HCT116 (cell line): ENCODE results near the gene ALDH4A1. TPM values are rescaled to one million over a fixed set of nuclear protein-coding genes. Genes with fewer than 3 reads are reported as not detected.
"Not testable (repeated sequence)": the region's sequence is repeated elsewhere in the genome, so short reads cannot be mapped to it uniquely, and the experiment has no call there.

Experiments used
- ATAC-seq: fragments of 200-7000 bp; cut with Tn5 transposase; 2 replicates; pipeline ENCODE4 v1.9.1; 2020; ENCODE audit warnings: mild to moderate bottlenecking, moderate library complexity
- BruUV-seq: library from RNA; stranded (reverse); fragments of 400-500 nt; replicated peaks from 2 replicates; lab custom pipeline; 2021; lab: Mats Ljungman, UMichigan
- CTCF ChIA-PET: fragments of 300-600 bp; sonication (Branson Sonifier 250); formaldehyde crosslinking; loops from one replicate; lab custom pipeline; 2021; ENCODE audit warnings: antibody characterized with exemption; lab: Charles Lee
- POLR2A ChIA-PET: fragments of 300-600, 350-600 bp; sonication (Branson Sonifier 250); formaldehyde crosslinking; loops from one replicate; lab custom pipeline; 2021; ENCODE audit warnings: antibody characterized with exemption; lab: Charles Lee
- RAD21 ChIA-PET, 2 experiments: fragments of 300-600 bp; sonication (Branson Sonifier 250); formaldehyde crosslinking; loops; one replicate each; lab custom pipeline; 2023; ENCODE audit warnings: low total read pairs in 2 of 2; ENCODE audit not compliant: uncharacterized antibody in 2 of 2, unreplicated experiment in 2 of 2, low non-redundant PET in 1 of 2; lab: Charles Lee
- DNase-seq: peaks from one replicate; pipeline ENCODE4 v3.0.0-alpha.2; 2010; ENCODE audit warnings: low read depth, low spot score
- H2AFZ ChIP-seq: fragments of 200-600 bp; shearing (Covaris generic), sonication (generic); 2 replicates; pipeline ENCODE4 v1.6.1; 2017; ENCODE audit warnings: low read depth, mixed run types, mixed read lengths, antibody characterized with exemption, low read length; ENCODE audit not compliant: poor library complexity, severe bottlenecking
- H3K27ac ChIP-seq: 2 replicates; pipeline ENCODE4 v1.5.1; 2012; ENCODE audit warnings: low read depth, low read length
- H3K27me3 ChIP-seq: fragments of 200-600 bp; sonication (generic); 2 replicates; pipeline ENCODE4 v1.6.1; 2016; ENCODE audit warnings: mixed run types, low read length, mixed read lengths; ENCODE audit not compliant: insufficient read depth
- H3K36me3 ChIP-seq, 2 experiments: fragments of 200-500 bp in 1 of 2; fragments of 200-600 bp in 1 of 2; sonication (Bioruptor generic) in 1 of 2; sonication (generic) in 1 of 2; 2 replicates each; pipeline versions ENCODE4 v1.5.1 to v1.6.1; 2014 to 2016; ENCODE audit warnings: low read length in 2 of 2, inconsistent platforms in 1 of 2, mixed read lengths in 1 of 2, mixed run types in 1 of 2; ENCODE audit not compliant: insufficient read depth in 2 of 2, control insufficient read depth in 1 of 2
- H3K4me1 ChIP-seq, 2 experiments: fragments of 200-600 bp in 1 of 2; sonication (generic) in 1 of 2; 2 replicates each; pipeline versions ENCODE4 v1.5.1 to v1.6.1; 2012 to 2017; ENCODE audit warnings: low read length in 2 of 2, inconsistent platforms in 1 of 2, mild to moderate bottlenecking in 1 of 2, mixed read lengths in 1 of 2, mixed run types in 1 of 2, moderate library complexity in 1 of 2; ENCODE audit not compliant: insufficient read depth in 2 of 2, control insufficient read depth in 1 of 2
- H3K4me2 ChIP-seq: fragments of 200-600 bp; sonication (generic); 2 replicates; pipeline ENCODE4 v1.6.1; 2017; ENCODE audit warnings: mixed run types, low read length, mixed read lengths
- H3K4me3 ChIP-seq, 2 experiments: fragments of 200-600 bp in 1 of 2; sonication (generic) in 1 of 2; replicated peaks in 1 of 2; 2 replicates each; pipeline ENCODE4 v1.5.1; 2011 to 2016; ENCODE audit warnings: low read length in 2 of 2, control low read depth in 1 of 2, low read depth in 1 of 2, mild to moderate bottlenecking in 1 of 2, mixed read lengths in 1 of 2, mixed run types in 1 of 2
- H3K79me2 ChIP-seq: fragments of 200-600 bp; sonication (generic); 2 replicates; pipeline ENCODE4 v1.6.1; 2017; ENCODE audit warnings: mild to moderate bottlenecking, mixed run types, low read length, moderate library complexity, mixed read lengths; ENCODE audit not compliant: insufficient read depth
- H3K9ac ChIP-seq: fragments of 200-600 bp; sonication (generic); 2 replicates; pipeline ENCODE4 v1.6.1; 2016; ENCODE audit warnings: low read length, mixed read lengths
- H3K9me2 ChIP-seq: fragments of 200-600 bp; sonication (generic), shearing (Covaris generic); 2 replicates; pipeline ENCODE4 v1.6.1; 2017; ENCODE audit warnings: mixed run types, mild to moderate bottlenecking, moderate library complexity; ENCODE audit not compliant: insufficient read depth
- H3K9me3 ChIP-seq, 2 experiments: fragments of 200-500 bp in 1 of 2; fragments of 200-600 bp in 1 of 2; sonication (Bioruptor generic) in 1 of 2; sonication (generic) in 1 of 2; 2 replicates each; pipeline ENCODE4 v1.6.1; 2014 to 2017; ENCODE audit warnings: low read length in 2 of 2, mixed read lengths in 2 of 2, inconsistent platforms in 1 of 2, low read depth in 1 of 2, mild to moderate bottlenecking in 1 of 2, mixed run types in 1 of 2, moderate library complexity in 1 of 2; ENCODE audit not compliant: control insufficient read depth in 1 of 2, insufficient read depth in 1 of 2
- H4K20me1 ChIP-seq: fragments of 200-600 bp; sonication (generic), shearing (Covaris generic); 2 replicates; pipeline ENCODE4 v1.6.1; 2017; ENCODE audit warnings: mixed run types, mild to moderate bottlenecking, moderate library complexity; ENCODE audit not compliant: insufficient read depth
- CTCF ChIP-seq, 3 experiments: fragments of 200-600 bp in 1 of 3; sonication (generic) in 1 of 3; IDR thresholded peaks in 2 of 3; conservative IDR thresholded peaks in 1 of 3; 2 replicates each; pipeline ENCODE4 v1.5.1; 2012 to 2017; ENCODE audit warnings: low read depth in 2 of 3, low read length in 2 of 3, antibody characterized with exemption in 1 of 3, borderline replicate concordance in 1 of 3, control low read depth in 1 of 3, mild to moderate bottlenecking in 1 of 3, mixed read lengths in 1 of 3, mixed run types in 1 of 3, moderate library complexity in 1 of 3; ENCODE audit not compliant: insufficient read depth in 1 of 3
- EZH2 ChIP-seq: fragments of 200-600 bp; sonication (generic); IDR thresholded peaks from 2 replicates; pipeline ENCODE4 v1.6.1; 2017; ENCODE audit warnings: antibody characterized with exemption, mixed run types
- EZH2phosphoT487 ChIP-seq: fragments of 200-600 bp; IDR thresholded peaks from 2 replicates; pipeline ENCODE4 v1.6.1; 2018; ENCODE audit warnings: antibody characterized with exemption, borderline replicate concordance
- FOSL1 ChIP-seq: IDR thresholded peaks from 2 replicates; pipeline ENCODE4 v1.6.1; 2012; ENCODE audit warnings: low read depth
- MAX ChIP-seq: IDR thresholded peaks from 2 replicates; pipeline ENCODE4 v1.6.1; 2012
- RAD21 ChIP-seq: IDR thresholded peaks from 2 replicates; pipeline ENCODE4 v1.6.1; 2012; ENCODE audit warnings: low read depth, mild to moderate bottlenecking
- REST ChIP-seq: IDR thresholded peaks from 2 replicates; pipeline ENCODE4 v1.6.1; 2012; ENCODE audit warnings: low read depth
- SP1 ChIP-seq: IDR thresholded peaks from 2 replicates; pipeline ENCODE4 v1.6.1; 2012; ENCODE audit warnings: low read depth
- ZBTB33 ChIP-seq: IDR thresholded peaks from 2 replicates; pipeline ENCODE4 v1.6.1; 2011; ENCODE audit warnings: mild to moderate bottlenecking, low read length, moderate library complexity; ENCODE audit not compliant: insufficient replicate concordance; ENCODE audit errors: extremely low read depth
- ZFX ChIP-seq: fragments of 450-650 bp; IDR thresholded peaks from 2 replicates; pipeline ENCODE4 v1.6.1; 2017
- intact Hi-C: fragments of 100-400 bp; cut with micrococcal nuclease; formaldehyde crosslinking; loops from 2 replicates; pipeline ENCODE4 v1.10.0; 2022
- total RNA-seq: library from RNA; stranded (reverse); gene quantifications from one replicate; pipeline ENCODE4 v1.2.1, GENCODE V29; 2021; ENCODE audit not compliant: unreplicated experiment

The ALDH4A1 gene
- total RNA-seq, 1 experiment from 2014 or later = 12.6 TPM

- TF ChIP-seq CTCF (IDR thresholded peaks at IDR 0.05 in 2 of 3, conservative IDR thresholded peaks at IDR 0.05 in 1 of 3; ENCODE audit: borderline replicate concordance in 1 of 3, insufficient read depth in 1 of 3, low read depth in 2 of 3, low read length in 2 of 3) = no peak
- TF ChIP-seq MAX = no peak
- no peak for TF ChIP-seq EZH2
Measured at GRCh38 chr1:18893120-18893519, 9.2 kb downstream of the ALDH4A1 start (continued).

GRCh38 chr1:18891858-18892257 lies 10.5 kb downstream of the ALDH4A1 start:
- H3K4me3 ChIP-seq, intact Hi-C loops, H3K9me3 ChIP-seq, DNase-seq, ATAC-seq, H4K20me1 ChIP-seq, H2AFZ ChIP-seq, H3K27ac ChIP-seq, H3K27me3 ChIP-seq, RAD21 ChIA-PET, BruUV-seq, H3K9ac ChIP-seq, H3K79me2 ChIP-seq, H3K4me2 ChIP-seq, H3K36me3 ChIP-seq, H3K9me2 ChIP-seq, POLR2A ChIA-PET, H3K4me1 ChIP-seq: not testable (repeated sequence)
- CTCF ChIA-PET = interaction anchor here (1.3 to 1.8 kb wide), 3 partner anchors 11 to 21 kb away, joined by 5 to 6 read pairs (median 6); partner anchors contain the start of gene ALDH4A1

GRCh38 chr1:18891426-18891780 lies 11.0 kb downstream of the ALDH4A1 start:
- no peaks in the 10 kb centered on the region for H3K9me3 ChIP-seq
- H3K27ac ChIP-seq = no peak overlapping the region
- H3K4me3 ChIP-seq = no peak overlapping the region
- ChIA-PET CTCF (interaction anchor here (0.6 to 1.6 kb wide), 3 partner anchors 12 to 345 kb away, joined by 3 to 6 read pairs (median 5); partner anchors contain the start of gene ALDH4A1), RAD21 (no interaction called here), POLR2A (no interaction called here)
- DNase-seq (no peak), ATAC-seq (no peak)
- no peaks in the 10 kb centered on the region for H3K9me2 ChIP-seq
- no peaks in the 10 kb centered on the region for H4K20me1 ChIP-seq
- no peaks in the 10 kb centered on the region for H3K27me3 ChIP-seq
- H3K79me2 ChIP-seq = no peaks in the 10 kb centered on the region
- H3K4me1 ChIP-seq = 0 out of 4 replicates have a peak, but pooled peaks cover 0 to under 1% of the 10 kb centered on the region in 2 experiments
- intact Hi-C loops = no loop called here
- H2AFZ ChIP-seq = no peak overlapping the region
- H3K36me3 ChIP-seq = no peaks in the 10 kb centered on the region
- H3K9ac ChIP-seq = no peak overlapping the region
- H3K4me2 ChIP-seq = no peak overlapping the region
- no TSS peak for BruUV-seq
- TF ChIP-seq ZBTB33 (no peak), SP1 (no peak), REST (no peak), EZH2phosphoT487 (no peak), ZFX (no peak), RAD21 (no peak), FOSL1 (no peak)
